CD4-positive, CD25-positive, alpha-beta regulatory T cell (primary cell): Measurements from ENCODE around the gene GABRR2. TPM values are rescaled to one million over a fixed set of nuclear protein-coding genes. Genes with fewer than 3 reads are reported as not detected.

Source experiments
- ATAC-seq, 2 donors: fragments of 150-1000 bp; cut with Tn5 transposase; one replicate each; pipeline ENCODE4 v1.10.0; 2021; ENCODE audit warnings: low read depth in 2 of 2, moderate number of reproducible peaks in 2 of 2, moderate library complexity in 1 of 2
- DNase-seq, 3 donors: peaks; one replicate each; pipeline versions ENCODE4 v3.0.0 to v3.0.0-alpha.2; 2012 to 2022; ENCODE audit warnings: mixed read lengths in 1 of 3
- H3K27ac ChIP-seq: one replicate; pipeline ENCODE4 v1.7.0; 2013; ENCODE audit warnings: mild to moderate bottlenecking, low read length; ENCODE audit not compliant: insufficient read depth, poor library complexity, severe bottlenecking
- H3K27me3 ChIP-seq: one replicate; pipeline ENCODE4 v1.7.0; 2013; ENCODE audit warnings: low read length; ENCODE audit not compliant: control insufficient read depth, insufficient read depth
- H3K36me3 ChIP-seq: one replicate; pipeline ENCODE4 v1.7.0; 2013; ENCODE audit warnings: mild to moderate bottlenecking, low read length, moderate library complexity; ENCODE audit not compliant: control insufficient read depth, insufficient read depth
- H3K4me1 ChIP-seq: 2 replicates; pipeline ENCODE4 v1.7.0; 2013; ENCODE audit warnings: mild to moderate bottlenecking, low read length; ENCODE audit not compliant: insufficient read depth, control insufficient read depth, poor library complexity, severe bottlenecking
- H3K4me3 ChIP-seq: one replicate; pipeline ENCODE4 v1.7.0; 2013; ENCODE audit warnings: low read depth, mild to moderate bottlenecking, low read length, moderate library complexity
- H3K9me3 ChIP-seq, 2 experiments: 1 replicate in 1 of 2; 2 replicates in 1 of 2; pipeline ENCODE4 v1.7.0; 2013; ENCODE audit warnings: low read length in 2 of 2, mild to moderate bottlenecking in 1 of 2, moderate library complexity in 1 of 2; ENCODE audit not compliant: control insufficient read depth in 2 of 2
- H3K27ac Mint-ChIP-seq, 3 donors: one replicate each; pipeline ENCODE4 v1.8.0; 2020 to 2022; ENCODE audit warnings: mild to moderate bottlenecking in 3 of 3, mixed read lengths in 3 of 3, moderate library complexity in 2 of 3
- H3K27me3 Mint-ChIP-seq: one replicate; pipeline ENCODE4 v1.8.0; 2022; ENCODE audit warnings: mild to moderate bottlenecking, mixed read lengths
- H3K36me3 Mint-ChIP-seq: one replicate; pipeline ENCODE4 v1.8.0; 2020; ENCODE audit warnings: mixed read lengths
- H3K4me1 Mint-ChIP-seq, 4 donors: one replicate each; pipeline ENCODE4 v1.8.0; 2020 to 2022; ENCODE audit warnings: mixed read lengths in 4 of 4, mild to moderate bottlenecking in 1 of 4
- H3K4me3 Mint-ChIP-seq, 4 donors: one replicate each; pipeline ENCODE4 v1.8.0; 2020 to 2022; ENCODE audit warnings: mild to moderate bottlenecking in 4 of 4, mixed read lengths in 4 of 4, moderate library complexity in 3 of 4
- H3K9me3 Mint-ChIP-seq, 7 donors: one replicate each; pipeline ENCODE4 v1.8.0; 2020 to 2022; ENCODE audit warnings: mixed read lengths in 7 of 7, mild to moderate bottlenecking in 3 of 7, moderate library complexity in 2 of 7
- polyA plus RNA-seq, 4 donors: library from polyadenylated mRNA; unstranded; fragments of 300-500 nt; fragmentation: Illumina TruSeq; gene quantifications; one replicate each; pipeline ENCODE4 v1.2.3, GENCODE V29; 2021
- total RNA-seq: library from RNA; stranded (reverse); gene quantifications from one replicate; pipeline ENCODE4 v1.2.3, GENCODE V29; 2022

GABRR2 gene
- total RNA-seq (1.9 TPM), polyA plus RNA-seq (not detected)

GRCh38 chr6:89315249-89315885, at the start of gene GABRR2:
Gene GABRR2 (minus strand): TSS chr6:89315299. CDS start chr6:89315165, 134 bp downstream.
- Histone ChIP-seq H3K27ac (no peak within 1 kb of the TSS), H3K9me3 (no peaks in the 10 kb centered on the region), H3K4me3 (no peak within 1 kb of the TSS), H3K4me1 (no peaks in the 10 kb centered on the region), H3K36me3 (no peaks in the 10 kb centered on the region), H3K27me3 (no peaks in the 10 kb centered on the region)
- Mint-ChIP-seq H3K36me3 (peaks cover 34% of the 10 kb centered on the region), H3K27ac (no peak within 1 kb of the TSS), H3K9me3 (peaks cover 0 to 2% (median 0%) of the 10 kb centered on the region in 7 donors), H3K4me3 (no peak within 1 kb of the TSS), H3K27me3 (no peaks in the 10 kb centered on the region), H3K4me1 (peaks cover 0 to 7% (median 2%) of the 10 kb centered on the region in 4 donors)
- DNase-seq = no peak
- ATAC-seq = no peak

GRCh38 chr6:89364586-89364985, 49.5 kb upstream of the GABRR2 start:
- Mint-ChIP-seq H3K9me3 (no peaks in the 10 kb centered on the region), H3K4me1 (peaks cover 7 to 36% (median 25%) of the 10 kb centered on the region in 4 donors), H3K27ac (no peak overlapping the region), H3K27me3 (no peaks in the 10 kb centered on the region), H3K36me3 (no peaks in the 10 kb centered on the region), H3K4me3 (no peak overlapping the region)
- no peak overlapping the region for H3K27ac ChIP-seq
- no peaks in the 10 kb centered on the region for H3K9me3 ChIP-seq
- DNase-seq (no peak), ATAC-seq (no peak)
- H3K27me3 ChIP-seq = no peaks in the 10 kb centered on the region
- no peaks in the 10 kb centered on the region for H3K36me3 ChIP-seq
- H3K4me1 ChIP-seq = no peaks in the 10 kb centered on the region
- H3K4me3 ChIP-seq = no peak overlapping the region

- no peak overlapping the region for H3K4me3 Mint-ChIP-seq
- Histone ChIP-seq H3K27ac (no peak overlapping the region), H3K9me3 (no peaks in the 10 kb centered on the region), H3K36me3 (no peaks in the 10 kb centered on the region), H3K4me3 (no peak overlapping the region), H3K4me1 (peaks cover 12% of the 10 kb centered on the region), H3K27me3 (no peaks in the 10 kb centered on the region)
- ATAC-seq = no peak
- peaks cover 23 to 55% (median 44%) of the 10 kb centered on the region in 4 donors for H3K4me1 Mint-ChIP-seq
- no peaks in the 10 kb centered on the region for H3K36me3 Mint-ChIP-seq
- H3K27ac Mint-ChIP-seq = no peak overlapping the region
- H3K27me3 Mint-ChIP-seq = no peaks in the 10 kb centered on the region
- no peaks in the 10 kb centered on the region for H3K9me3 Mint-ChIP-seq
- no peak for DNase-seq
Measured at GRCh38 chr6:89361171-89361570, 46.1 kb upstream of the GABRR2 start.

GRCh38 chr6:89360415-89360999, 45.4 kb upstream of the GABRR2 start:
- Mint-ChIP-seq H3K9me3 (no peaks in the 10 kb centered on the region), H3K4me1 (peaks cover 23 to 58% (median 45%) of the 10 kb centered on the region in 4 donors), H3K4me3 (peak overlapping the region in 2 of 4 donors; percentile 4 to 22), H3K27ac (peak overlapping the region in 2 of 3 donors; percentile 5 to 36), H3K27me3 (no peaks in the 10 kb centered on the region), H3K36me3 (no peaks in the 10 kb centered on the region)
- Histone ChIP-seq H3K4me3 (no peak overlapping the region), H3K27ac (no peak overlapping the region), H3K4me1 (peaks cover 15% of the 10 kb centered on the region), H3K9me3 (no peaks in the 10 kb centered on the region), H3K36me3 (no peaks in the 10 kb centered on the region), H3K27me3 (no peaks in the 10 kb centered on the region)
- DNase-seq = peak in 2 of 3 donors; percentile 26 to 60
- ATAC-seq = peak; percentile 78 to 85

- H3K4me3 Mint-ChIP-seq = peak overlapping the region in 2 of 4 donors; percentile 1 to 30
- no peaks in the 10 kb centered on the region for H3K27me3 Mint-ChIP-seq
- H3K9me3 Mint-ChIP-seq = no peaks in the 10 kb centered on the region
- Histone ChIP-seq H3K36me3 (no peaks in the 10 kb centered on the region), H3K27ac (no peak overlapping the region), H3K27me3 (no peaks in the 10 kb centered on the region), H3K4me3 (no peak overlapping the region), H3K9me3 (no peaks in the 10 kb centered on the region), H3K4me1 (peaks cover 15% of the 10 kb centered on the region)
- peaks cover 23 to 54% (median 41%) of the 10 kb centered on the region in 4 donors for H3K4me1 Mint-ChIP-seq
- DNase-seq = no peak
- H3K36me3 Mint-ChIP-seq = no peaks in the 10 kb centered on the region
- no peak for ATAC-seq
- no peak overlapping the region for H3K27ac Mint-ChIP-seq
Measured at GRCh38 chr6:89359561-89359960, 44.5 kb upstream of the GABRR2 start.

- no peaks in the 10 kb centered on the region for H3K9me3 Mint-ChIP-seq
- peak overlapping the region; percentile 92 to 98 (median 95) for H3K27ac Mint-ChIP-seq
- ATAC-seq (peak in 1 of 2 donors; percentile 34), DNase-seq (peak in 2 of 3 donors; percentile 29 to 66)
- no peaks in the 10 kb centered on the region for H3K27me3 ChIP-seq
- no peaks in the 10 kb centered on the region for H3K9me3 ChIP-seq
- H3K4me3 Mint-ChIP-seq = peak overlapping the region; percentile 88 to 98 (median 93)
- no peaks in the 10 kb centered on the region for H3K36me3 ChIP-seq
- no peaks in the 10 kb centered on the region for H3K27me3 Mint-ChIP-seq
- peak overlapping the region; percentile 86 for H3K4me3 ChIP-seq
- H3K4me1 Mint-ChIP-seq = peaks cover 26 to 61% (median 46%) of the 10 kb centered on the region in 4 donors
- H3K36me3 Mint-ChIP-seq = no peaks in the 10 kb centered on the region
- H3K4me1 ChIP-seq = peaks cover 27% of the 10 kb centered on the region
- H3K27ac ChIP-seq = peak overlapping the region; percentile 56
Measured at GRCh38 chr6:89357390-89357789, 42.3 kb upstream of the GABRR2 start.

GRCh38 chr6:89356642-89357170, 41.6 kb upstream of the GABRR2 start:
- peaks cover 29% of the 10 kb centered on the region for H3K4me1 ChIP-seq
- ATAC-seq (no peak), DNase-seq (peak in 1 of 3 donors; percentile 37)
- Mint-ChIP-seq H3K9me3 (no peaks in the 10 kb centered on the region), H3K27ac (peak overlapping the region; percentile 92 to 98 (median 95)), H3K27me3 (no peaks in the 10 kb centered on the region), H3K36me3 (no peaks in the 10 kb centered on the region), H3K4me3 (peak overlapping the region; percentile 88 to 98 (median 93)), H3K4me1 (peaks cover 26 to 65% (median 49%) of the 10 kb centered on the region in 4 donors)
- H3K27me3 ChIP-seq = no peaks in the 10 kb centered on the region
- peak overlapping the region; percentile 56 for H3K27ac ChIP-seq
- H3K4me3 ChIP-seq = peak overlapping the region; percentile 86
- no peaks in the 10 kb centered on the region for H3K36me3 ChIP-seq
- no peaks in the 10 kb centered on the region for H3K9me3 ChIP-seq
